GM12873 (cell line): ENCODE measurements around the gene PRUNE1.

Experiments used
- CTCF ChIP-seq: IDR thresholded peaks from 2 replicates; pipeline ENCODE4 v1.5.1; 2012; ENCODE audit warnings: low read depth, mild to moderate bottlenecking, moderate library complexity, low read length, control low read depth; ENCODE audit not compliant: insufficient read depth; ENCODE audit errors: missing control alignments

The PRUNE1 gene

GRCh38 chr1:151035167-151035566 is 26.9 kb downstream of the PRUNE1 start:
- no peak for TF ChIP-seq CTCF

DNA sequence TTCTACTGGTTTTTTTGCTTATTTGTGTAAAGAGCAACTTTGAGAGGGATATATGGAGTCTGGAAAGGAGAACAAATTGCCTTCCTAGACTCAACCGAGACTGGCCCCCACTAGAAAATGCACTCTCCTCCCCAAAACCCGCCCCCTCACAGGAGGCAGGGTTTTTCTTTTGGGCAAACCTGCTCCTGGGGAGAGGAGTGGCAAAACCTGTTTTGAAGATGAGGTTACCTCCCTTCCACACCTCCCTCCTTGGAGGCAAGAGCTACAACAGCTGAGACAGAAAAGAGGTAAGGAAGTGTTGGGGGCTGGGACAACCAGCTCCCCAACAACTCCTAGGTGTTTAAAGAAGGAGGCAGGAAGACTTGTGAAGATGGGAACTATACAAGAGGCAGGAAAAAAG is 28.1 kb downstream of the PRUNE1 start, which contains the start of gene BNIPL:
Gene BNIPL, plus strand, starts transcription at position 231 of the 400 bp plus-strand sequence. Its CDS starts 140 bp downstream, at position 371.
- no peak for TF ChIP-seq CTCF

DNA sequence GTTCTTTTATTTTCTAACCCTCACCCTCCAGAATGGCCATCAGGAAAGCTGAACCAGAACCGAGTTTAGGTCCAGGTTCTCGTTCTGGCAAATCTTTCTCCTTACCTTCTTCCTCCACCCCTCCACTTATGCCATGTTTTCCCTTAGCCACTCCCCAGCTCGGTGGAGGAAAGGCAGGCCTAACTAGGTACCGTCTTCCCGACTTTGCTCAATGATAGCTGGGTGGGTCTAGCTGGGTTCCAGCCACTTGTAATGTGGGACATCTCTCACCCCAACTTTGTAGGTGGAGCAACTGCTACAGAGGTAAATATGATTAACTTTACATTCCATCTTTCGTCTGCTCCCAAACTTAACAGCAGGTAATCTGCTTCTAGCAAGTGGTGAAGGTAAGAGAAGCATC is 28.8 kb downstream of the PRUNE1 start:
- TF ChIP-seq CTCF: no peak

- no peak for TF ChIP-seq CTCF
Measured at GRCh38 chr1:151039521-151039920, 31.3 kb downstream of the PRUNE1 start.

DNA sequence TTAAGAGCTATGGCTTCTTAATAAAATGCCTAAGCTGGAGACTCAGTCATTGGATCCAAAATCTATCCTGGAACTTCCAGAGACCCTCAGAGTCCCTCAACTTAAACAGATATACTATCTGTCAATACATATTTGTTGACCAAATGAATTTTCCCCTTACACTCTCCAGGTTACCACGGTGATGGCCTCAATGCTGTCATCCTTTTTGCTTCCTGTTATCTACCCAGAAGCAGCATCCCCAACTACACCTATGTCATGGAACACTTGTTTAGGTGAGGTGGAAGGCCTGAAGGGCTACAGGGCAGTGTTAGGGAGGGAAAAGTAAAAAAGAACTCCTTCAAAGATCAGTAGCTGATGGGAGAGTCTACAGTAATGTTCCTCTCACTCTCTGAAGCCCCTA is 34.9 kb downstream of the PRUNE1 start:
- no peak for TF ChIP-seq CTCF

- no peak for TF ChIP-seq CTCF
Measured at GRCh38 chr1:151047591-151047924, 39.3 kb downstream of the PRUNE1 start, which contains the start of gene C1orf56. Gene C1orf56 (plus strand): TSS chr1:151047751. CDS start chr1:151047848, 97 bp downstream.

GRCh38 chr1:151047925-151048644 is 39.8 kb downstream of the PRUNE1 start:
- TF ChIP-seq CTCF: no peak

- peak; percentile 70 for TF ChIP-seq CTCF
Measured at GRCh38 chr1:151048645-151049032, 40.4 kb downstream of the PRUNE1 start.
